ENCODE data around the gene KRTAP10-1.

The KRTAP10-1 gene

DNA sequence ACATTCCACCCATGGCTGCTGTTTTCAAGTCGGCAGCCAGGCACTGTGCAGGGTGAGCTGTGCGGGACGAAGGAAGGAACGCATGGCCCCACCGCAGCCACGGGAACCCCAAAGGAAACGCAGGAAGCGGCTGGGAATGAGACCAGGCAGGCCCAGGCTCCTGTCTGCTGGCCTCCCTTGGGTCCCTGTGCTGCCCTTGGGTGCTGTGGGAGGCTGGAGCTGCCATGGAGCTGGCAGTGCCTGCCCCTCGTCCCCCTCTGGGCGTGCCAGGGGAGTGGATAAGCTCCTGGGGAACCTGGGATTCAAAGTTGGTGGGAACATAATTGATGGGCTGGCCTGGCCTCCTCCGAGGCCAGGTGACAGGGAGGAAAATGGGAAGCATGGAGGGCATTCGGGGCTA, 28.3 kb upstream of the KRTAP10-1 start:
- H3K9ac ChIP-seq (ENCODE audit: low read length): no peak overlapping the region
- no peaks in the 10 kb centered on the region for H3K27me3 ChIP-seq (ENCODE audit: insufficient read depth, low read length)

DNA sequence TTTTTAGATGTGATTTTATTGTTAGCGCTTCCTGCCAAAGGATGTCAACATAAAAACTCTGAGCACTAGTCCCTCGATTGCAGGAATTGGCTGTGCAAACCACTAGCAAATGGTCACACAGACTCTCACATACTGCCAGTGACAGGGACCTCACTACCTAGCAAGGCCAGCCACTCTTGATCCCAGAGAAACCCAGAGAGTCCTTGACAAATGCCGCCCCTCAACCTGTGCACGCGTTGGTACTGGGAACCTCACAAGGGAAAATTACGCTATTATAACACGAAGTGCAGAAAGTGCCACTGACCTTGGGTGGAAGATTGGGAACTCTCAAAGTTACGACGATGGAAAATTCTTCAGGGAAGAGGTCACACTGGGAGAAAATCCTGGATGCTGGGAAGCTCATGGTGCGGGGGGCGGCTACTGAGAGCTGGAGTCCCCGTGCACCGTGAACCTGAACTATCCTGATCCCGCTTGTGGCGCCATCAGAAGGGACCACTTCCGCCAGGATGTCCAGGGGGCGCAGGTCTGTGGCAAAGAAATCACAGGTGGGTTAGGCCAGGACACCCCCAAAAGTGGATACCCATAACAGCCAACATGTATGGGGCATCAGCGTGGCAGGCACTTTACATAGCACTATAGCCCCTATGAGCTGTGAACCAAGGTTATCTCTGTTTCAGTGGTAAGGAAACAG, 27.6 kb upstream of the KRTAP10-1 start:
- H3K9ac ChIP-seq (ENCODE audit: low read length): no peak overlapping the region
- no peak overlapping the region for H3K14ac ChIP-seq (ENCODE audit: low read length)
- peaks cover 11% of the 10 kb centered on the region for H3K9me3 ChIP-seq (ENCODE audit: insufficient read depth, low read depth, low read length)
- H2BK120ac ChIP-seq (ENCODE audit: insufficient read depth, low read length, poor library complexity): no peak overlapping the region
- no peak overlapping the region for H3K4ac ChIP-seq (ENCODE audit: low read depth, low read length)
- H4K91ac ChIP-seq (ENCODE audit: low read depth, low read length): no peak overlapping the region
- no peak overlapping the region for H3K4me3 ChIP-seq (ENCODE audit: low read depth, low read length)
- H2BK12ac ChIP-seq (ENCODE audit: low read length): no peak overlapping the region
- no peak overlapping the region for H2AK5ac ChIP-seq (ENCODE audit: low read length)
- no peak overlapping the region for H4K8ac ChIP-seq (ENCODE audit: low read depth, low read length)
- no peaks in the 10 kb centered on the region for H3K4me1 ChIP-seq (ENCODE audit: control insufficient read depth in 1 of 2, insufficient read depth in 2 of 2, low read length in 2 of 2)
- no peak for DNase-seq
- no peaks in the 10 kb centered on the region for H3K79me2 ChIP-seq (ENCODE audit: control insufficient read depth, insufficient read depth, low read length, poor library complexity)
- no peak overlapping the region for H3K18ac ChIP-seq (ENCODE audit: low read length)
- H3K27me3 ChIP-seq (ENCODE audit: insufficient read depth, low read length): no peaks in the 10 kb centered on the region
- no peak overlapping the region for H4K12ac ChIP-seq (ENCODE audit: low read depth, low read length)
- no peaks in the 10 kb centered on the region for H3K36me3 ChIP-seq (ENCODE audit: control insufficient read depth in 1 of 2, insufficient read depth in 2 of 2, low read length in 2 of 2)
- H3K79me1 ChIP-seq (ENCODE audit: low read length): no peaks in the 10 kb centered on the region
- no peak overlapping the region for H3K23ac ChIP-seq (ENCODE audit: low read length)
- WGBS (ENCODE audit: extremely low coverage, insufficient coverage, insufficient read length): no CpG with 5 or more reads among the region's 18 CpGs
- H3K4me2 ChIP-seq (ENCODE audit: low read length): no peak overlapping the region
- H2BK5ac ChIP-seq (ENCODE audit: low read depth, low read length, poor library complexity): no peak overlapping the region
- H3K27ac ChIP-seq (ENCODE audit: low read depth, low read length): no peak overlapping the region
- no peak overlapping the region for H2AFZ ChIP-seq (ENCODE audit: insufficient read depth, low read length, poor library complexity)

More for the DNA sequence above, 28.3 kb upstream of the KRTAP10-1 start:
- Histone ChIP-seq H3K79me2 (ENCODE audit: control insufficient read depth, insufficient read depth, low read length, poor library complexity) (no peaks in the 10 kb centered on the region), H2BK5ac (ENCODE audit: low read depth, low read length, poor library complexity) (no peak overlapping the region), H3K4me2 (ENCODE audit: low read length) (no peak overlapping the region), H2AK5ac (ENCODE audit: low read length) (no peak overlapping the region), H3K23ac (ENCODE audit: low read length) (no peak overlapping the region), H3K79me1 (ENCODE audit: low read length) (no peaks in the 10 kb centered on the region), H3K27ac (ENCODE audit: low read depth, low read length) (no peak overlapping the region), H2BK120ac (ENCODE audit: insufficient read depth, low read length, poor library complexity) (no peak overlapping the region), H3K4me1 (ENCODE audit: control insufficient read depth in 1 of 2, insufficient read depth in 2 of 2, low read length in 2 of 2) (no peaks in the 10 kb centered on the region), H3K18ac (ENCODE audit: low read length) (no peak overlapping the region), H4K8ac (ENCODE audit: low read depth, low read length) (no peak overlapping the region), H2BK12ac (ENCODE audit: low read length) (no peak overlapping the region), H3K14ac (ENCODE audit: low read length) (no peak overlapping the region), H3K4me3 (ENCODE audit: low read depth, low read length) (no peak overlapping the region), H4K12ac (ENCODE audit: low read depth, low read length) (no peak overlapping the region), H3K36me3 (ENCODE audit: control insufficient read depth in 1 of 2, insufficient read depth in 2 of 2, low read length in 2 of 2) (no peaks in the 10 kb centered on the region), H4K91ac (ENCODE audit: low read depth, low read length) (no peak overlapping the region), H2AFZ (ENCODE audit: insufficient read depth, low read length, poor library complexity) (no peak overlapping the region), H3K9me3 (ENCODE audit: insufficient read depth, low read depth, low read length) (peaks cover 11% of the 10 kb centered on the region), H3K4ac (ENCODE audit: low read depth, low read length) (no peak overlapping the region)
- WGBS (ENCODE audit: extremely low coverage, insufficient coverage, insufficient read length): no CpG with 5 or more reads among the region's 12 CpGs
- DNase-seq: no peak

DNA sequence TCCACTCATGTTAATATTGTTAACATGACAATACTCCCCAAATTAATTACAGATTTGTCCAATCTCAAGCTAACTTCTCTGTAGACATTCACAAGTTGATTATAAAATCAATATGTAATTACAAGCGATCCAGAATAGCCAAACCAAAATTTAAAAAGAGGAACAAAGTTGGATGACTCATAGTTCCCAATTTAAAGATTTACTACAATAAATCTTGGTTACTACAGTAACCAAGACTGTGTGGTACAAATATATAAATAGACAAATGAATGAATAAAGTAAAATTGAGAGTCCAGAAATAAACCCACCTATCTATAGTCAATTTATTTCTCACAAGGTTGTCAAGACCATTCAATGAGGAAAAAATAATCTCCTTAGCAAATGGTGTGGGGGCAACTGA, 26.4 kb upstream of the KRTAP10-1 start:
- Histone ChIP-seq H3K4me2 (ENCODE audit: low read length) (no peak overlapping the region), H4K8ac (ENCODE audit: low read depth, low read length) (no peak overlapping the region), H2AFZ (ENCODE audit: insufficient read depth, low read length, poor library complexity) (no peak overlapping the region), H3K4me3 (ENCODE audit: low read depth, low read length) (no peak overlapping the region), H3K4ac (ENCODE audit: low read depth, low read length) (no peak overlapping the region), H2BK5ac (ENCODE audit: low read depth, low read length, poor library complexity) (no peak overlapping the region), H3K27me3 (ENCODE audit: insufficient read depth, low read length) (no peaks in the 10 kb centered on the region), H3K9ac (ENCODE audit: low read length) (no peak overlapping the region), H3K27ac (ENCODE audit: low read depth, low read length) (no peak overlapping the region), H3K9me3 (ENCODE audit: insufficient read depth, low read depth, low read length) (peaks cover 2% of the 10 kb centered on the region), H4K12ac (ENCODE audit: low read depth, low read length) (no peak overlapping the region), H3K36me3 (ENCODE audit: control insufficient read depth in 1 of 2, insufficient read depth in 2 of 2, low read length in 2 of 2) (no peaks in the 10 kb centered on the region), H4K91ac (ENCODE audit: low read depth, low read length) (no peak overlapping the region), H3K23ac (ENCODE audit: low read length) (no peak overlapping the region), H2AK5ac (ENCODE audit: low read length) (no peak overlapping the region), H2BK120ac (ENCODE audit: insufficient read depth, low read length, poor library complexity) (no peak overlapping the region), H3K79me1 (ENCODE audit: low read length) (no peaks in the 10 kb centered on the region), H3K18ac (ENCODE audit: low read length) (no peak overlapping the region), H2BK12ac (ENCODE audit: low read length) (no peak overlapping the region), H3K4me1 (ENCODE audit: control insufficient read depth in 1 of 2, insufficient read depth in 2 of 2, low read length in 2 of 2) (no peaks in the 10 kb centered on the region), H3K14ac (ENCODE audit: low read length) (no peak overlapping the region), H3K79me2 (ENCODE audit: control insufficient read depth, insufficient read depth, low read length, poor library complexity) (no peaks in the 10 kb centered on the region)
- no CpG with 5 or more reads among the region's 1 CpG for WGBS (ENCODE audit: extremely low coverage, insufficient coverage, insufficient read length)
- DNase-seq: peak in 1 of 2 donors; percentile 7

- Histone ChIP-seq H3K4ac (ENCODE audit: low read depth, low read length) (no peak overlapping the region), H3K79me2 (ENCODE audit: control insufficient read depth, insufficient read depth, low read length, poor library complexity) (no peaks in the 10 kb centered on the region), H3K4me1 (ENCODE audit: control insufficient read depth in 1 of 2, insufficient read depth in 2 of 2, low read length in 2 of 2) (no peaks in the 10 kb centered on the region), H3K23ac (ENCODE audit: low read length) (no peak overlapping the region), H4K8ac (ENCODE audit: low read depth, low read length) (no peak overlapping the region), H2BK12ac (ENCODE audit: low read length) (no peak overlapping the region), H2AFZ (ENCODE audit: insufficient read depth, low read length, poor library complexity) (no peak overlapping the region), H4K12ac (ENCODE audit: low read depth, low read length) (no peak overlapping the region), H3K4me2 (ENCODE audit: low read length) (no peak overlapping the region), H3K18ac (ENCODE audit: low read length) (no peak overlapping the region), H2BK120ac (ENCODE audit: insufficient read depth, low read length, poor library complexity) (no peak overlapping the region), H3K27ac (ENCODE audit: low read depth, low read length) (no peak overlapping the region), H4K91ac (ENCODE audit: low read depth, low read length) (no peak overlapping the region), H3K9me3 (ENCODE audit: insufficient read depth, low read depth, low read length) (no peaks in the 10 kb centered on the region), H3K79me1 (ENCODE audit: low read length) (no peaks in the 10 kb centered on the region), H3K9ac (ENCODE audit: low read length) (no peak overlapping the region), H3K4me3 (ENCODE audit: low read depth, low read length) (no peak overlapping the region), H3K27me3 (ENCODE audit: insufficient read depth, low read length) (no peaks in the 10 kb centered on the region), H3K14ac (ENCODE audit: low read length) (no peak overlapping the region), H3K36me3 (ENCODE audit: control insufficient read depth in 1 of 2, insufficient read depth in 2 of 2, low read length in 2 of 2) (no peaks in the 10 kb centered on the region), H2BK5ac (ENCODE audit: low read depth, low read length, poor library complexity) (no peak overlapping the region), H2AK5ac (ENCODE audit: low read length) (no peak overlapping the region)
- no peak for DNase-seq
- no CpG with 5 or more reads among the region's 1 CpG for WGBS (ENCODE audit: extremely low coverage, insufficient coverage, insufficient read length)
These were observed 25.0 kb upstream of the KRTAP10-1 start for GRCh38 chr21:44564886-44565598.
